A673 (cell line): ENCODE measurements around the gene SUPT5H. TPM values are rescaled to one million over a fixed set of nuclear protein-coding genes. Genes with fewer than 3 reads are reported as not detected.
A peak's percentile ranks its signal among the peaks of the same experiment; 100 is the strongest.

Experiments used
- BruUV-seq: library from RNA; stranded (reverse); fragments of 400-500 nt; replicated peaks from 2 replicates; lab custom pipeline; 2021; lab: Mats Ljungman, UMichigan
- CTCF ChIA-PET: fragments of 300-600 bp; sonication (Branson Sonifier 250); formaldehyde crosslinking; loops from one replicate; lab custom pipeline; 2022; ENCODE audit warnings: antibody characterized with exemption; lab: Charles Lee
- POLR2A ChIA-PET: fragments of 300-600 bp; sonication (Branson Sonifier 250); formaldehyde crosslinking; loops from one replicate; lab custom pipeline; 2022; ENCODE audit warnings: antibody characterized with exemption; ENCODE audit not compliant: low non-redundant PET; lab: Charles Lee
- DNase-seq: peaks from one replicate; pipeline ENCODE4 v3.0.0-alpha.2; 2015; ENCODE audit warnings: low spot score
- H3K27ac ChIP-seq: fragments of 200-600 bp; sonication (generic); 2 replicates; pipeline ENCODE4 v1.5.1; 2016; ENCODE audit warnings: mixed run types, low read depth, mild to moderate bottlenecking, mixed read lengths, antibody characterized with exemption, low read length; ENCODE audit not compliant: poor library complexity, severe bottlenecking
- H3K27me3 ChIP-seq: fragments of 200-600 bp; sonication (generic); replicated peaks from 2 replicates; pipeline ENCODE4 v1.6.1; 2017; ENCODE audit warnings: mixed run types, low read depth, mild to moderate bottlenecking, mixed read lengths, antibody characterized with exemption, low read length; ENCODE audit not compliant: insufficient read depth, poor library complexity
- H3K36me3 ChIP-seq: fragments of 200-600 bp; sonication (generic); 2 replicates; pipeline ENCODE4 v1.6.1; 2016; ENCODE audit warnings: mixed run types, mild to moderate bottlenecking, mixed read lengths, antibody characterized with exemption, low read length; ENCODE audit not compliant: insufficient read depth, poor library complexity, severe bottlenecking
- H3K4me1 ChIP-seq: fragments of 200-600 bp; sonication (generic); 2 replicates; pipeline ENCODE4 v1.6.1; 2017; ENCODE audit warnings: mixed run types, mild to moderate bottlenecking, mixed read lengths, antibody characterized with exemption, low read length; ENCODE audit not compliant: insufficient read depth, poor library complexity, severe bottlenecking
- H3K4me3 ChIP-seq: fragments of 200-600 bp; sonication (generic); 2 replicates; pipeline ENCODE4 v1.5.1; 2016; ENCODE audit warnings: low read depth, mixed run types, mild to moderate bottlenecking, mixed read lengths, low read length; ENCODE audit not compliant: poor library complexity, severe bottlenecking
- H3K9me3 ChIP-seq: fragments of 200-600 bp; sonication (generic); 2 replicates; pipeline ENCODE4 v1.6.1; 2016; ENCODE audit warnings: mixed run types, low read depth, mild to moderate bottlenecking, mixed read lengths, antibody characterized with exemption, low read length; ENCODE audit not compliant: poor library complexity, severe bottlenecking
- EZH2 ChIP-seq: fragments of 200-600 bp; sonication (generic); IDR thresholded peaks from 2 replicates; pipeline ENCODE4 v1.6.1; 2017; ENCODE audit warnings: borderline replicate concordance, low read depth, mild to moderate bottlenecking, mixed read lengths, antibody characterized with exemption, low read length; ENCODE audit not compliant: poor library complexity, severe bottlenecking
- intact Hi-C: fragments of 100-400 bp; cut with micrococcal nuclease; formaldehyde crosslinking; loops from one replicate; pipeline ENCODE4 v1.10.0; 2022; ENCODE audit not compliant: unreplicated experiment
- total RNA-seq: library from RNA; stranded (reverse); gene quantifications from 2 replicates; pipeline ENCODE4 v1.2.3, GENCODE V29; 2021
- TF ChIP-seq, protein P1 (sequence below): fragments of 300-800, 200-600 bp; sonication (generic); conservative IDR thresholded peaks from 2 replicates; pipeline ENCODE4 v1.5.1; 2017; ENCODE audit warnings: low read depth, mild to moderate bottlenecking, antibody characterized with exemption, low read length, moderate library complexity, mixed read lengths

SUPT5H gene
- total RNA-seq, 1 experiment from 2014 or later = 169 TPM

DNA sequence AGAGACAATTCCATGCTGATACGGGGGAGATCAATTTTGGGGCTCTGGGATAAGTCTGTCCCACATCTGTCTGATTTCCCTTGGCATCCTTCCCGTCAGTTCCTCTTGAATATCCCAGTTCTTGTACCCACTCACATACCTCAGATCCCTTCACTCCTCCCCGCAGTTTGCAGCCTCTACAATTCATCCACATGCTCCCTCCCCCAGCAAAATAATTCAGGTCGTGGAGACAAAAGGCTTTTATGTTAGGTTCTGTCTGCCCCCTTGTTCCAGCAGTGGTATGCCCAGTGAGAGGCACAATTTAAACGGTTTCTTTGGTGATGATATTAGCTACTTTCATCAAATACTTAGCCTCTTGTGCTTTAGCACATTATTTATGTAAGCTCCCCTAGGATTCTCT lies 19.2 kb upstream of the SUPT5H start:
- DNase-seq = no peak
- Histone ChIP-seq H3K27me3 (no peaks in the 10 kb centered on the region), H3K9me3 (no peaks in the 10 kb centered on the region), H3K27ac (no peak overlapping the region), H3K4me3 (no peak overlapping the region), H3K4me1 (peaks cover 6% of the 10 kb centered on the region), H3K36me3 (peaks cover 17% of the 10 kb centered on the region)
- TF ChIP-seq EZH2 = no peak
- TF ChIP-seq, protein P1, sequence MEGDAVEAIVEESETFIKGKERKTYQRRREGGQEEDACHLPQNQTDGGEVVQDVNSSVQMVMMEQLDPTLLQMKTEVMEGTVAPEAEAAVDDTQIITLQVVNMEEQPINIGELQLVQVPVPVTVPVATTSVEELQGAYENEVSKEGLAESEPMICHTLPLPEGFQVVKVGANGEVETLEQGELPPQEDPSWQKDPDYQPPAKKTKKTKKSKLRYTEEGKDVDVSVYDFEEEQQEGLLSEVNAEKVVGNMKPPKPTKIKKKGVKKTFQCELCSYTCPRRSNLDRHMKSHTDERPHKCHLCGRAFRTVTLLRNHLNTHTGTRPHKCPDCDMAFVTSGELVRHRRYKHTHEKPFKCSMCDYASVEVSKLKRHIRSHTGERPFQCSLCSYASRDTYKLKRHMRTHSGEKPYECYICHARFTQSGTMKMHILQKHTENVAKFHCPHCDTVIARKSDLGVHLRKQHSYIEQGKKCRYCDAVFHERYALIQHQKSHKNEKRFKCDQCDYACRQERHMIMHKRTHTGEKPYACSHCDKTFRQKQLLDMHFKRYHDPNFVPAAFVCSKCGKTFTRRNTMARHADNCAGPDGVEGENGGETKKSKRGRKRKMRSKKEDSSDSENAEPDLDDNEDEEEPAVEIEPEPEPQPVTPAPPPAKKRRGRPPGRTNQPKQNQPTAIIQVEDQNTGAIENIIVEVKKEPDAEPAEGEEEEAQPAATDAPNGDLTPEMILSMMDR = no peak
- TSS peak; percentile 2 for BruUV-seq
- CTCF ChIA-PET = no interaction called here
- POLR2A ChIA-PET = interaction anchor here (2.2 kb wide), 1 partner anchor 9 kb away, joined by 9 read pairs; the partner anchor contains the start of gene RPS16
- intact Hi-C loops = no loop called here

DNA sequence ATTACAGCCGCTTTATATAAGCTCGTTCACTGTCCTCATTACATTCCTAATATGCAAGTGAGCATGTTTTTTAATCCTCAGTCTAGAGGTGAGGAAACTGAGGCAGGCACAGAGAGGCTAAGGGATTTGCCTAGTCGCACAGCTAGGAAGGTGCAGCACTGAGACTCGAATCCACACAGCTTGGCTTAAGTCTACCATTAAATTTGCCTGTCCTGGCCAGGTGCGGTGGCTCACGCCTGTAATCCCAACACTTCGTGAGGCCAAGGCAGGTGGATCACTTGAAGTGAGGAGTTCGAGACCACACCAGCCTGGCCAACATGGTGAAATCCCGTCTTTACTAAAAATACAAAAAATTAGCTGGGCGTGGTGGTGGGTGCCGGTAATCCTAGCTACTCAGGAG lies 17.7 kb upstream of the SUPT5H start:
- no peaks in the 10 kb centered on the region for H3K9me3 ChIP-seq
- intact Hi-C loops = no loop called here
- no peak overlapping the region for H3K27ac ChIP-seq
- TF ChIP-seq, protein P1 = no peak
- no peak for TF ChIP-seq EZH2
- no peaks in the 10 kb centered on the region for H3K27me3 ChIP-seq
- no peak for DNase-seq
- BruUV-seq = no TSS peak
- H3K4me1 ChIP-seq = peaks cover 6% of the 10 kb centered on the region
- CTCF ChIA-PET = interaction anchor here (0.6 kb wide), 1 partner anchor 537 kb away, joined by 8 read pairs; no protein-coding TSS in a partner anchor
- H3K36me3 ChIP-seq = peaks cover 21% of the 10 kb centered on the region
- POLR2A ChIA-PET = interaction anchor here (0.6 to 2.2 kb wide), 2 partner anchors 8 to 80 kb away, joined by 3 to 9 read pairs; partner anchors contain the start of gene RPS16
- no peak overlapping the region for H3K4me3 ChIP-seq

DNA sequence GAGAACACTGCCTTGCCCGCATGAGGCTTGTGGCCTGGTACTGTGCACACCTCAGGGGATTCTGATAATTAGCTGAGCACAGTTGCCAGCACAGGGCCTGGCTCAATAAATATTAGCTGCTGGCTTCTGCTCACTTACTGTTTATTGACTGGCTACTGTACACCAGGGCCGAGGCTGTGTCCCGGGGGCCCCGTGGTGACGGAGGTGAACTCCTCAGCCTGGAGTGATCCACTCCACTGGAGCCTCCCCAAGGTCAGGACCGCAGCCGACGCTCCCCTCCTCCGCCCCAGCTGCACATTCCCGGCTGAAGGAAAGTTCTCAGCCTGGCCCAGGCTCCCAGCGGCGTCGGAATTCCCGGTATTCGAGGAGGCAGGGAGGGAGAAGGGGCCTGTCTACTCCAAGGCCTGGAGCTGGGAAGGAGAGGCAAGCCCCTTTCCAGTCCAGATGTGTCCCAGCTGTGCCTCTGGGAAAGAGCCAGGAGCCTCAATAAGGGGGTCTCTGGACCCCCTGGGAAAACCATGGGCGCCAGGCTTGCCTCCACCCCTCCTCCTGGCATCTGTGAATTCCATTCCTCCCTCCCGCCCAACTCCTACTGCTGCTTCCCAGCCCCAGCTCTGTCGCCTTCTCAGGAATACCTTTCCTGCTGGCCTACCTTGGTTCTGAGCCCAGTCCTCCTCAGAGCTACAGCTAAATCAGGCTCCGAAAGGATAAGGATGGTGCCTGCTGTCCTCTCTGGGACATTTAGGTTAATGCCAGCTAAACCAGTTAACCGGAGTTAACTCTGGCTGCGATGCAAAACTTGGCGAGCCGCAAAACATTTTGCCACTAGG lies 16.9 kb upstream of the SUPT5H start:
- POLR2A ChIA-PET = interaction anchor here (0.5 to 1.5 kb wide), 3 partner anchors 15 to 291 kb away, joined by 3 to 7 read pairs (median 6); no protein-coding TSS in a partner anchor
- H3K4me3 ChIP-seq = no peak overlapping the region
- no peak for TF ChIP-seq EZH2
- TF ChIP-seq, protein P1 = no peak
- DNase-seq = no peak
- no peaks in the 10 kb centered on the region for H3K27me3 ChIP-seq
- peak overlapping the region; percentile 61 for H3K27ac ChIP-seq
- CTCF ChIA-PET = interaction anchor here (0.5 kb wide), 1 partner anchor 12 kb away, joined by 3 read pairs; no protein-coding TSS in a partner anchor
- intact Hi-C loops = no loop called here
- BruUV-seq = no TSS peak
- peaks cover 6% of the 10 kb centered on the region for H3K4me1 ChIP-seq
- H3K36me3 ChIP-seq = peaks cover 25% of the 10 kb centered on the region
- H3K9me3 ChIP-seq = no peaks in the 10 kb centered on the region
